ENCODE results near the gene MPZL3.

DNA sequence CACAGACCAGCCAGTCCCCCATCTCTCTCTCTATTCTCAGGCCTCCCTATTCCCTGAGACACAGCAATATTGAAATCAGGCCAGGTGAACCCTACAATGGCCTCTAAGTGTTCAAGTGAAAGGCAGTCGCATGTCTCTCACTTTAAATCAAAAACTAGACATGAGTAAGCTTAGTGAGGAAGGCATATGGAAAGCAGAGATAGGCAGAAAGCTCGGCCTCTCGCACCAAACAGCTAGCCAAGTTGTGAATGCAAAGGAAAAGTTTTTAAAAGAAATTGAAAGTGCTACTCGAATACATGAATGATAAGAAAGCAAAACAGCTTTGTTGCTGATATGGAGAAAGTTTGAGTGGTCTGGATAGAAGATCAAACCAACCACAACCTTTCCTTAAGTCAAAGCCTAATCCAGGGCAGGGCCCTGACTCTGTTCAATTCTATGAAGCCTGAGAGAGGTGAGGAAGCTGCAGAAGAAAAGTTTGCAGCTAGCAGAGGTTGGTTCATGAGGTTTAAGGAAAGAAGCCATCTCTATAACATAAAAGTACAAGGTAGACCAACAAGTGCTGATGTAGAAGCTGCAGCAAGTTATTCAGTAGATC, 31.7 kb upstream of the MPZL3 start:
- TF ChIP-seq, protein P1, sequence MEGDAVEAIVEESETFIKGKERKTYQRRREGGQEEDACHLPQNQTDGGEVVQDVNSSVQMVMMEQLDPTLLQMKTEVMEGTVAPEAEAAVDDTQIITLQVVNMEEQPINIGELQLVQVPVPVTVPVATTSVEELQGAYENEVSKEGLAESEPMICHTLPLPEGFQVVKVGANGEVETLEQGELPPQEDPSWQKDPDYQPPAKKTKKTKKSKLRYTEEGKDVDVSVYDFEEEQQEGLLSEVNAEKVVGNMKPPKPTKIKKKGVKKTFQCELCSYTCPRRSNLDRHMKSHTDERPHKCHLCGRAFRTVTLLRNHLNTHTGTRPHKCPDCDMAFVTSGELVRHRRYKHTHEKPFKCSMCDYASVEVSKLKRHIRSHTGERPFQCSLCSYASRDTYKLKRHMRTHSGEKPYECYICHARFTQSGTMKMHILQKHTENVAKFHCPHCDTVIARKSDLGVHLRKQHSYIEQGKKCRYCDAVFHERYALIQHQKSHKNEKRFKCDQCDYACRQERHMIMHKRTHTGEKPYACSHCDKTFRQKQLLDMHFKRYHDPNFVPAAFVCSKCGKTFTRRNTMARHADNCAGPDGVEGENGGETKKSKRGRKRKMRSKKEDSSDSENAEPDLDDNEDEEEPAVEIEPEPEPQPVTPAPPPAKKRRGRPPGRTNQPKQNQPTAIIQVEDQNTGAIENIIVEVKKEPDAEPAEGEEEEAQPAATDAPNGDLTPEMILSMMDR (IDR thresholded peaks at IDR 0.05): no peak
- TF ChIP-seq POLR2AphosphoS5 (IDR thresholded peaks at IDR 0.05): no peak
